Measurements from ENCODE around the gene ELF4.

ELF4 gene

DNA sequence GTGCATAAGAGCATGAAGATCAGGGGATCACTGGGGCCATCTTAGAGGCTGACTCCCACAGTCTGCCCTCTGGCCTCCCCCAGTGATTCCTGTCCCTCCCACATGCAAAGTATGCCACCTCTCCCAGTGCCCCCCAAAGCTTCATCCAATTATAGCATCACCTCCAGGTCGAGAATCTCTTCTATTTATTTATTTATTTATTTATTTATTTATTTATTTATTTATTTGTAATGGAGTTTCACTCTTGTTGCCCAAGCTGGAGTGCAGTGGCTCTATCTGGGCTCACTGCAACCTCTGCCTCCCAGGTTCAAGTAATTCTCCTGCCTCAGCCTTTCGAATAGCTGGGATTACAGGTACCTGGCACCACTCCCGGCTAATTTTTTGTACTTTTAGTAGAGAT lies 77.7 kb downstream of the ELF4 start:
- no peak for DNase-seq

DNA sequence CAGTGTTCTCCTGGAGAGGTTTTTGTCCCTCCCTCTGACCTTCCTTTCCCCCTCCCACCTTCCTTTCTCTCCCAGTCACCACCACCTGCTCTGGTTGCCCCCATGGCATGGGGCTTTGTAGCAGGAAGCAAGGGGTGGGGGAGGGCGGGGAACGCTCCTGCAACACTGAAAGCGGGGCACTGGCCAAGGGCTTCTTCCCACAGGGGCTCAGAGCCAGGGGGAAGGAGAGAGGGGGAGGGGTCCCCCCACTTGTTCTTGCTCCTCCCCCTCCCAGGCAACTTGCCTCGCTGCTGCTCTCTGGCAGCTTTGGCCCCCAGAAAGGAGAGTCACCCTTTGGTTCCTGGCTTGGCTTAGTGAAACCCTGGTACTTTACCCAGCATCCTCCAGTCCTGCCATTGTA lies 79.5 kb downstream of the ELF4 start:
- no peak for DNase-seq

DNA sequence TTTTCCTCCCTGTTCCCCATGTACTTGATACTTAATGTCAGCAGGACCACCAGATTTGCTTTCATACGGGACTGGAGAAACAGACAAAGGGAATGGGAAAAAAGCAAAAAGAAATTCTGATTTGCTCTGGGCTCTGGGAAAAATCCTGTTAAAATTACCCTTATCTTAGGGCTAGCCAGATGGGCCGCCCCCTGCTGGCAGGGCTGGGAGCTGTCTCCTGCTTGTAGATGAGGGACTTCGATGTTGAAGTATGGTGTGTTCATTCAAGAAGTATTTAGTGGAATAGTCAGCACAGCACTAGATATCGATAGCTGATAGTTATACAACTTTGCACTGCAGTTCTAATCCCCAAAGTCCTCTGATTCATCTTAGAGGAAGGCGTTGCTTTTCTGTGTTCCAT lies 82.1 kb downstream of the ELF4 start:
- peak; percentile 2 to 24 (median 4) for DNase-seq

DNA sequence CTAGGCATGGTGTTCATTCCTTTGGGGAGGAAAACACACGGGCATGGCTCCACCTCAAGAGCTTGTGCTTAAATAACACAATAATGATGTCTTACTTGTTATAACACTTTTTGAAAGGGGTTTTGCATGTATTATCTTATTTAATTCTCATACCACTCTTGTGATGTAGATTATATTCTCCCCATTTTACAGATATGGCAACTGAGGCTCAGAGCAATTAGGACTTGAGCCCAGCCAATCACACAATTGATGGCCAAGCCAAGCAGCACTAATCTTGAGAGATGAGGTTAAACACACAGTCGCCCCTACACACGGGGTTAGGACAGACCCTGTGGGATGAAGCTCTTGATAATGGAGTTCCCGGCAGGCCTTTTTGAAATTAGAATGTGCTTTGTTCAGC lies 82.7 kb downstream of the ELF4 start:
- no peak for DNase-seq

DNA sequence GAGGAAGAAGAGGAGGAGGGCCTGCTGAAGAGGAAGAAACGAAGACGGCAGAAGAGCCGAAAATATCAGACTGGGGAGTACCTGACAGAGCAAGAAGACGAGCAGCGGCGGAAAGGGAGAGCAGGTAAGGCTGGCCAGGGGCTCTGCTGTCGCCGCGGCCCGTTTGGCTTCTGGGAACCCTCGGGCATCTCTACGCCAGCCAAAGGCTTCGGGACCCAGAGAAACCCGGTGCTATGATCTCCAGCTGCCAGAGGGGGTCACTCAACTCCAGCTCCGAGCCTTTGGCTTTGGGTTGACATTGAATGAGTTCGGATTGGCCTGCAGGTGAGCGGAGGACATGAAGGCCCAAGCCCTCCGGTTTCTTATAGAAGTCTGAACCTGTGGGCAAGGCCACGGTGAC lies 85.0 kb downstream of the ELF4 start:
- DNase-seq: no peak

DNA sequence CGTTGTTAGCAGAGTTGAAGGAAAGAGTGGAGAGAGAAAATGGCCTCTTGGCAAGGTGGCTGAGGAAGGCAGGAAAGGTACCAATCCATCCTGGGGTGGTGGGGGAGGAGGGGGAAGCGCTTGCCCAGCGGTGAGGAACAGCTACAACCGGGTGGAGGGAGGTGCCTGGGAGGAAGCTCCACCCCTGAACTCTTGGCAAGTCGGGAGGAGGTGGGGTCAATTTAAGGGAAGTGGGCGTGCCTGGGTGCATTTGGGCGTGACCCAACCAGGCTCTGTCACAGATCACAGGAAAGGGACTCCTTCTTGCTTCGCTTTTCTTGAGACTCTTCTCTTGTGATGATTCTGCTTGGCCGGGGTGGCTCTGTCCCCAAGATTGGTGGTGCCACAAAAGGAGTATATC lies 86.2 kb downstream of the ELF4 start:
- DNase-seq: peak; percentile 31 to 63 (median 54)

DNA sequence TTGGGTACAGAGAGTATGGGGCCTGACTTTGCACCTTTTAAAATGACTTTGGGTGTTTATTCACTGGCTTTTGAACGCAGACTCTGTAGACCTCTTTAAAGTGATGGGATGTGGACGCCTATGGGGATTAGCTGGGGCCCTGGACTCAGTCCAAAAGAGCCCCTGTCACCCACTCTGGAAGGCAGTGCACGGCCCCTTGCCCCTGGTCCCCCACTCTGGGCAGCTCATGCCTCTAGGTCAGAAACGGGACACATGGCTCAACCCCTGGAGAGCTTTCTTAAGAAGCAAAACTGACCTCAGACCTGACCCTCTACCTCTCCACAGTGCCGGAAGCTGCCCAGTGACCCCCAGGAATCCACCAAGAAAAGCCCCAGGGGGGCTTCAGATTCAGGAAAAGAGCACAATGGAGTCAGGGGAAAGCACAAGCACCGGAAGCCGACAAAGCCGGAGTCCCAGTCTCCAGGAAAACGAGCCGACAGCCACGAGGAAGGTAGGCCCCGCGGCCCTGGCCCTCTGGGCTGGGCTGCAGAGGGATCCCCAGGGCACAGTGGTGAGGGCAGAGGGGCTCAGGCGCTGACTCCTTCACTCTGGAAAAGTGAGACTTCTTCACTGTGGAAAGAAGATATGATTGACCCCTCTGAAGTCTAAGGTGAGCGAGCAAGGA lies 89.5 kb downstream of the ELF4 start:
- no peak for DNase-seq

DNA sequence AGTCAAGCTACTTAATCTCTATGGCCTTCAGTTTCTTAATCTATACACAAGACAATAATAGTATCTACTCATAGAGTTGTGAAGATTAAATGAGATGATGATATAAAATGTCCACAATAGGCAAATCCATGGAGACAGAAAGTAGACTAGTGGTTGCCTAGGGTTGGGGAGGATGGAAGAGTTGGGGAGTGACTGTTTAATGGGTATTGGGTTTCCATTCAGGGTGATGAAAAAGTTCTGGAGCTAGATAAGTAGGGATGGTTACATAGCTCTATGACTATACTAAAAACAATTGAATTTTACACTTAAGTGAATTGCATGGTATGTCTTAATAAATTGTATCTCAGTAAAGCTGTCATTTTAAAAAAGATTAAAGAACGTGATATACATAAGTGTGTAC lies 92.2 kb downstream of the ELF4 start:
- DNase-seq: no peak

DNA sequence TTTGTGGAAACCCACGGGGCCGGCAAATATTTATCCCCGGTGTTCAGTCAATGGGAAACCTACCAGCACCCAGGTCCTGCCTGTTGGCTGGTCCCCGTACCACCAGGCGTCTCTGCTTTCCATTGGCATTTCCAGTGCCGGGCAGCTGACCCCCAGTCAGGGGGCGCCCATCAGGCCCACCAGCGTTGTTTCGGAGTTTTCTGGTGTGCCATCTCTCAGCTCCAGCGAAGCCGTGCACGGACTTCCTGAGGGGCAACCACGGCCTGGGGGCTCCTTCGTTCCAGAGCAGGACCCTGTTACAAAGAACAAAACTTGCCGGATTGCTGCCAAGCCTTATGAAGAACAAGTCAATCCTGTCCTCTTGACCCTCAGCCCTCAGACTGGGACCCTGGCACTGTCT lies 95.1 kb downstream of the ELF4 start:
- no peak for DNase-seq
